ENCODE measurements around the gene TMEM40. TPM values are rescaled to one million over a fixed set of nuclear protein-coding genes. Genes with fewer than 3 reads are reported as not detected.
A peak's percentile ranks its signal among the peaks of the same experiment; 100 is the strongest.

Gene TMEM40
- total and polyA plus RNA-seq, 2 of the 13 experiments (the other 11 are each of a cell fraction or from before 2014, with no cell fraction given), result 0.16 TPM; not detected in 1

GRCh38 chr3:12719984-12720898, 38.8 kb downstream of the TMEM40 start (continued):
- no peak for TF ChIP-seq ZNF512B (CRISPR knock-in tag; IDR thresholded peaks at IDR 0.05; ENCODE audit: borderline replicate concordance)
- TF ChIP-seq NFKBIZ (CRISPR knock-in tag; IDR thresholded peaks at IDR 0.05), result no peak
- TF ChIP-seq ZFP36L2 (CRISPR knock-in tag; IDR thresholded peaks at IDR 0.05), result no peak
- TF ChIP-seq ISX (CRISPR knock-in tag; conservative IDR thresholded peaks at IDR 0.05), result no peak
- no peak for TF ChIP-seq ZMAT5 (CRISPR knock-in tag; IDR thresholded peaks at IDR 0.05; ENCODE audit: borderline replicate concordance, low read depth)
- no peak for TF ChIP-seq FOXJ3 (CRISPR knock-in tag; IDR thresholded peaks at IDR 0.05; ENCODE audit: borderline replicate concordance)
- peak; percentile 5 for TF ChIP-seq TEAD3 (CRISPR knock-in tag; optimal IDR thresholded peaks at IDR 0.05; ENCODE audit: borderline replicate concordance)
- no peak for TF ChIP-seq BRCA1 (CRISPR knock-in tag; IDR thresholded peaks at IDR 0.05)
- TF ChIP-seq BHLHE40 (IDR thresholded peaks at IDR 0.05; ENCODE audit: low read length), result no peak
- TF ChIP-seq, protein P1, sequence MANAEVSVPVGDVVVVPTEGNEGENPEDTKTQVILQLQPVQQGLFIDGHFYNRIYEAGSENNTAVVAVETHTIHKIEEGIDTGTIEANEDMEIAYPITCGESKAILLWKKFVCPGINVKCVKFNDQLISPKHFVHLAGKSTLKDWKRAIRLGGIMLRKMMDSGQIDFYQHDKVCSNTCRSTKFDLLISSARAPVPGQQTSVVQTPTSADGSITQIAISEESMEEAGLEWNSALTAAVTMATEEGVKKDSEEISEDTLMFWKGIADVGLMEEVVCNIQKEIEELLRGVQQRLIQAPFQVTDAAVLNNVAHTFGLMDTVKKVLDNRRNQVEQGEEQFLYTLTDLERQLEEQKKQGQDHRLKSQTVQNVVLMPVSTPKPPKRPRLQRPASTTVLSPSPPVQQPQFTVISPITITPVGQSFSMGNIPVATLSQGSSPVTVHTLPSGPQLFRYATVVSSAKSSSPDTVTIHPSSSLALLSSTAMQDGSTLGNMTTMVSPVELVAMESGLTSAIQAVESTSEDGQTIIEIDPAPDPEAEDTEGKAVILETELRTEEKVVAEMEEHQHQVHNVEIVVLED (CRISPR knock-in tag; IDR thresholded peaks at IDR 0.05; ENCODE audit: borderline replicate concordance), result no peak
- no peak for TF ChIP-seq POLR2AphosphoS2 (IDR thresholded peaks at IDR 0.05; ENCODE audit: low read depth, low read length)
- TF ChIP-seq, protein P2, sequence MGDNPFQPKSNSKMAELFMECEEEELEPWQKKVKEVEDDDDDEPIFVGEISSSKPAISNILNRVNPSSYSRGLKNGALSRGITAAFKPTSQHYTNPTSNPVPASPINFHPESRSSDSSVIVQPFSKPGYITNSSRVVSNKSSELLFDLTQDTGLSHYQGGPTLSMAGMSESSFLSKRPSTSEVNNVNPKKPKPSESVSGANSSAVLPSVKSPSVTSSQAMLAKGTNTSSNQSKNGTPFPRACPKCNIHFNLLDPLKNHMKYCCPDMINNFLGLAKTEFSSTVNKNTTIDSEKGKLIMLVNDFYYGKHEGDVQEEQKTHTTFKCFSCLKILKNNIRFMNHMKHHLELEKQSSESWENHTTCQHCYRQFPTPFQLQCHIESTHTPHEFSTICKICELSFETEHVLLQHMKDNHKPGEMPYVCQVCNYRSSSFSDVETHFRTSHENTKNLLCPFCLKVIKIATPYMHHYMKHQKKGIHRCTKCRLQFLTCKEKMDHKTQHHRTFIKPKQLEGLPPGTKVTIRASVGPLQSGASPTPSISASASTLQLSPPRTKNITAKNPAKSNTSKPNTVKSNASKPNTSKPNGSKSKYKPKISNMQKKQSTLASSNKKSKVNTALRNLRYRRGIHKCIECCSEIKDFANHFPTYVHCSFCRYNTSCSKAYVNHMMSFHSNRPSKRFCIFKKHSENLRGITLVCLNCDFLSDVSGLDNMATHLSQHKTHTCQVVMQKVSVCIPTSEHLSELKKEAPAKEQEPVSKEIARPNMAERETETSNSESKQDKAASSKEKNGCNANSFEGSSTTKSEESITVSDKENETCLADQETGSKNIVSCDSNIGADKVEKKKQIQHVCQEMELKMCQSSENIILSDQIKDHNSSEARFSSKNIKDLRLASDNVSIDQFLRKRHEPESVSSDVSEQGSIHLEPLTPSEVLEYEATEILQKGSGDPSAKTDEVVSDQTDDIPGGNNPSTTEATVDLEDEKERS (CRISPR knock-in tag; IDR thresholded peaks at IDR 0.05), result no peak
- peak; percentile 66; the same call in 1 of the 2 replicates for TF ChIP-seq ARID3A (IDR thresholded peaks at IDR 0.05; ENCODE audit: low read depth, low read length)
- no peak for TF ChIP-seq MED1 (CRISPR knock-in tag; IDR thresholded peaks at IDR 0.05)
- TF ChIP-seq PPARG (CRISPR knock-in tag; conservative IDR thresholded peaks at IDR 0.05), result 0 out of 2 replicates have a peak, but pooled peaks have one; percentile 15
- TF ChIP-seq ZNF720 (CRISPR knock-in tag; IDR thresholded peaks at IDR 0.05), result no peak
- no peak for TF ChIP-seq ZNF570 (CRISPR knock-in tag; IDR thresholded peaks at IDR 0.05; ENCODE audit: borderline replicate concordance)
- no peak for TF ChIP-seq GFI1 (CRISPR knock-in tag; IDR thresholded peaks at IDR 0.05; ENCODE audit: borderline replicate concordance)
- no peak for TF ChIP-seq SMARCC2 (IDR thresholded peaks at IDR 0.05)
- TF ChIP-seq NR2F6 (IDR thresholded peaks at IDR 0.05), result no peak
- TF ChIP-seq NR2F6 (CRISPR knock-in tag; IDR thresholded peaks at IDR 0.05), result no peak
